Stimulated activated CD8-positive, alpha-beta memory T cell treated with anti-CD3 and anti-CD28 coated beads, Interleukin-2, amount 100 ng/mL, for 48 hours (primary cell): ENCODE data around the gene DOCK4.
"Not testable (repeated sequence)": the region's sequence is repeated elsewhere in the genome, so short reads cannot be mapped to it uniquely, and the experiment has no call there.

Experiments
- DNase-seq, 2 donors: peaks; one replicate each; pipeline ENCODE4 v3.0.0-alpha.2; 2020; ENCODE audit warnings: low read depth in 2 of 2

The DOCK4 gene

GRCh38 chr7:111910656-111911055 is 295.5 kb downstream of the DOCK4 start:
- DNase-seq = no peak

- not testable (repeated sequence) for DNase-seq
Observed at GRCh38 chr7:111908673-111909072, 297.5 kb downstream of the DOCK4 start.

- DNase-seq = no peak
Observed at GRCh38 chr7:111903797-111904196, 302.4 kb downstream of the DOCK4 start.

GRCh38 chr7:111903016-111903415 is 303.2 kb downstream of the DOCK4 start:
- DNase-seq = no peak

- DNase-seq = no peak
Observed at GRCh38 chr7:111900283-111900682, 305.9 kb downstream of the DOCK4 start.

GRCh38 chr7:111895049-111895448 is 311.1 kb downstream of the DOCK4 start:
- no peak for DNase-seq

GRCh38 chr7:111894518-111894917 is 311.7 kb downstream of the DOCK4 start:
- no peak for DNase-seq

GRCh38 chr7:111893190-111893589 is 313.0 kb downstream of the DOCK4 start:
- DNase-seq = no peak

- DNase-seq = no peak
Observed at GRCh38 chr7:111892588-111892987, 313.6 kb downstream of the DOCK4 start.

- no peak for DNase-seq
Observed at GRCh38 chr7:111887734-111888133, 318.5 kb downstream of the DOCK4 start.

- no peak for DNase-seq
Observed at GRCh38 chr7:111886233-111886632, 320.0 kb downstream of the DOCK4 start.

- DNase-seq = no peak
Observed at GRCh38 chr7:111883241-111883640, 323.0 kb downstream of the DOCK4 start.

- no peak for DNase-seq
Observed at GRCh38 chr7:111878785-111879184, 327.4 kb downstream of the DOCK4 start.

- DNase-seq = no peak
Observed at GRCh38 chr7:111877931-111878330, 328.3 kb downstream of the DOCK4 start.

GRCh38 chr7:111873963-111874690 is 332.1 kb downstream of the DOCK4 start:
- no peak for DNase-seq

- DNase-seq = no peak
Observed at GRCh38 chr7:111873326-111873646, 332.9 kb downstream of the DOCK4 start.

- no peak for DNase-seq
Observed at GRCh38 chr7:111872450-111873325, 333.5 kb downstream of the DOCK4 start.

GRCh38 chr7:111871283-111871682 is 334.9 kb downstream of the DOCK4 start:
- DNase-seq = no peak

GRCh38 chr7:111869280-111869679 is 336.9 kb downstream of the DOCK4 start:
- no peak for DNase-seq

- no peak for DNase-seq
Observed at GRCh38 chr7:111867348-111867931, 338.8 kb downstream of the DOCK4 start.

GRCh38 chr7:111866787-111867186 is 339.4 kb downstream of the DOCK4 start:
- DNase-seq = no peak

- no peak for DNase-seq
Observed at GRCh38 chr7:111865430-111865829, 340.8 kb downstream of the DOCK4 start.
